NCI-H2171 treated with DMSO at 0.1 percent for 48 hours (cell line): Measurements from ENCODE around the gene STK16.
"Not testable (repeated sequence)": the region's sequence is repeated elsewhere in the genome, so short reads cannot be mapped to it uniquely, and the experiment has no call there.

ENCODE experiments used
- DNase-seq: peaks from one replicate; lab custom pipeline; 2025; lab: John Stamatoyannopoulos, UW

The STK16 gene, protein sequence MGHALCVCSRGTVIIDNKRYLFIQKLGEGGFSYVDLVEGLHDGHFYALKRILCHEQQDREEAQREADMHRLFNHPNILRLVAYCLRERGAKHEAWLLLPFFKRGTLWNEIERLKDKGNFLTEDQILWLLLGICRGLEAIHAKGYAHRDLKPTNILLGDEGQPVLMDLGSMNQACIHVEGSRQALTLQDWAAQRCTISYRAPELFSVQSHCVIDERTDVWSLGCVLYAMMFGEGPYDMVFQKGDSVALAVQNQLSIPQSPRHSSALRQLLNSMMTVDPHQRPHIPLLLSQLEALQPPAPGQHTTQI

GRCh38 chr2:219245148-219245898 is at the start of gene STK16, which contains the start of gene GLB1L:
Gene STK16 (plus strand): TSS chr2:219245479. CDS start chr2:219246000, 521 bp downstream.
Gene GLB1L (minus strand): TSS chr2:219245444. CDS start chr2:219243573, 1,871 bp downstream.
- DNase-seq = peak; percentile 74

- DNase-seq = no peak
Observed at GRCh38 chr2:219197388-219197787, 47.9 kb upstream of the STK16 start.

DNA sequence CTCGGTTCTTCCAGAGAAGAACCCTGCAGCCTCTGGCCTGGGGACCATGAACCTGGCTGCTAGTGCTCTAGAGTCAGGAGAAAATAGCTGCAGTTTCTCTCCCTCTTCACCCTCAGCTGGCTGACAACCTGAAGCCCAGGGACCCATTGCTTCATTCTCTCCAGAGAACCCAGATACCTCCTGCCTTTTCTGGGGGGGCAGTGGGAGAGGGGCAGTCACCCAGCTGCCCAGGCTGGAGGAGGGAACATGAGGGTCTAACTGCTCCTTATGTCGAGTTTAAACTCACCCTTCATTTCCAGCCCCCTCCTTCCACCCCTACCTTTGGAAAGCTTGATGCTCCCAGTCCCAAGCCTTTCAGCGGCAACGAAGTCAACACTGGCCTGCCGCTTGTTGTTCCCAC is 46.3 kb upstream of the STK16 start:
- DNase-seq = no peak

DNA sequence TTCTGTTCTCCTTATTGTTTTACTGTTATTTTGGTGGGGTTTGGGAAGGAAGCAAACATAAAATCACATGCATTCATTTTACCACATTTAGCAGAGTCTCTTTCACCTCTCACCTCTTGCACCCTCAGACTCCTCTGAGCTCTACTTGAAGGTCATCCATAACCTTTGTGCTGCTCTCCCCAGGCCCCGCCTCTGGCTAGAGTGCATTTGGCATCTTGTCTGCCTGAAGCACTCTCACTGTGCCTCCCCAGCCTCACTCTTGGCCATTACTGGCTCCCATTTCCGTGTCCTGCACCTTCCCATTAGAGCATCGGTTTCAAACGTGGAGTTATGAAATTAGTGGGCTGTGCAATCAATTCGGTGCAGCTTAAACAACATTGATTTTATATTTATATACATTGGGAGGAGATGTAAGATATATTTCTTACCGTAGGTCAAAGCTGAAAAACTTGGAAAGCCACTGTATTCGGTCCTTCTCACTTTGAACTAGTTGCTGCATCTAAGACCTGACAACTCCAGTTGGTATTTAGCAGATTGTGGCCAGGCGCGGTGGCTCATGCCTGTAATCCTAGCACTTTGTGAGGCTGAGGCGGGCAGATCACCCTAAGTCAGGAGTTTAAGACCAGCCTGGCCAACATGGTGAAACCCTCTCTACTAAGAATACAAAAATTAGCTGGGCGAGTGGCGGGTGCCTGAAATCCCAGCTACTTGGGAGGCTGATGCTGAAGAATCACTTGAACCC is 45.6 kb upstream of the STK16 start:
- no peak for DNase-seq

GRCh38 chr2:219200502-219201326 is 44.6 kb upstream of the STK16 start:
- not testable (repeated sequence) for DNase-seq

DNA sequence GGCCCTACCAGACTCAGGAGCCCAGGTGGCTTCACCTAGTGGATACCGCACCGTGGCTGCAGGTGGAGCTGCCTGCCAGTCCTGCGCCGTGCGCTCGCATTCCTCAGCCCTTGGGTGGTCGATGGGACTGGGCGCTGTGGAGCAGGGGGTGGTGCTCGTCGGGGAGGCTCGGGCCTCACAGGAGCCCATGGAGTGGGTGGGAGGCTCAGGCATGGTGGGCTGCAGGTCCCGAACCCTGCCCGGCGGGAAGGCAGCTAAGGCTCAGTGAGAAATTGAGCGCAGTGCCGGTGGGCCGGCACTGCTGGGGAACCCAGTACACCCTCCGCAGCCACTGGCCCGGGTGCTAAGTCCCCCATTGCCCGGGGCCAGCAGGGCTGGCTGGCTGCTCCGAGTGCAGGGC is 43.9 kb upstream of the STK16 start:
- not testable (repeated sequence) for DNase-seq

DNA sequence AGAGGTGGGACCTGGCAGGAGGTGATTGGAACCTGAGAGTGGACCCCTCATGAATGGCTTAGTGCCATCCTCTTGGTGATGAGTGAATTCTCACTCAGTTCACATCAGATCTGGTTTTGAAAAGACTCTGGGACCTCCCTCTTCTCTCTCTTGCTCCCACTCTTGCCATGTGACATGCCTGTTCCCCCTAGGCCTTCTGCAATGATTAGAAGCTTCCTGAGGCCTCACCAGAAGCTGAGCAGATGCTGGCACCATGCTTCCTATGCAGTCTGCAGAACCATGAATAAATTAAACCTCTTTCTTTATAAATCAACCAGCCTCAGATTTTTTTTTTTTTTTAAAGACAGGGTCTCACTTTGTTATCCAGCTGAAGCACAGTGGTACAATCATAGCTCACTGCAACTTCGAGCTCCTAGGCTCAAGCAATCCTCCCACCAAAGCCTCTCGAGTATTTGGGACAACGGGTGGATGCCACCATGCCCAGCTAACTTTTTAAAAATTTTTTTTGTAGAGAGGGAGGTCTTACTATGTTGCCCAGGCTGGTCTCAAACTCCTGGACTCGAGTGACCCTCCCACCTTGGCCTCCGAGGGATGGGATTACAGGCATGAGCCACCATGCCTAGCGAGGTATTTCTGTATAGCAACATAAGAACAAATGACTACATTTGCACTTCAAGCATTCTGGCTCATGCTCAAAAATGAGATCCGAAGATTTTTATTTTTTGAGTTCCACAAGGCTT is 40.7 kb upstream of the STK16 start:
- no peak for DNase-seq

DNA sequence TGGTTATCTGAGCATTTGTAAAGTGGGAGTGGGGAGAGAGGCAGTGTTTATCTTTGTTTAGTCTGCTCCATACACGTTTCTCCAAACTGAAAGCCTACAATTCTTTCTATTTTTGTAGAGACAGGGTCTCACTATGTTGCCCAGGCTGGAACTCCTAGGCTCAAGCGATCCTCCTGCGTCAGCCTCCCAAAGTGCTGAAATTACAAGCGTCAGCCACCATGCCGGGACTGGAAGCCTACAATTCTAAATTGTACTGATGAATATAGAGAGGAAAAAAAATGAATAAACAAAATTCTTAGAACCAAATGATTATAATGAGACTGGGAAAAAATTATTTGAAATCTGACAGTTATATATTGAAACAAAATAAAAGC is 40.1 kb upstream of the STK16 start:
- no peak for DNase-seq

DNA sequence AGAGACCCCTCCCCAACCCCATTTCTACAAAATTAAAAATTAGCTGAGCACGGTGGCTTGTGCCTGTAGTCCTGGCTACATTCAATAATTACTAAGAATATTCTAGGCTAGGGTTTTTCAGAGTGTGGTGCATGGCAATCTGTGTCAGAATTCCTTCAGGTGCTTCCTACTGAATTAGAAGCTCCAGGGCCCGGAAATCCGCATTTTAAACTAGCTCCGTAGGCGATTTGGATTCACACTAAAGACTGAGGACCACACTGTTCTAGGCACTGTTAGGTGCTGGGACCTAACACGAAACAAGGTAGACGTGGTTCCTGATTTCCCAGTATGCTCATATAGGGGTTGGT is 39.3 kb upstream of the STK16 start:
- DNase-seq = no peak

DNA sequence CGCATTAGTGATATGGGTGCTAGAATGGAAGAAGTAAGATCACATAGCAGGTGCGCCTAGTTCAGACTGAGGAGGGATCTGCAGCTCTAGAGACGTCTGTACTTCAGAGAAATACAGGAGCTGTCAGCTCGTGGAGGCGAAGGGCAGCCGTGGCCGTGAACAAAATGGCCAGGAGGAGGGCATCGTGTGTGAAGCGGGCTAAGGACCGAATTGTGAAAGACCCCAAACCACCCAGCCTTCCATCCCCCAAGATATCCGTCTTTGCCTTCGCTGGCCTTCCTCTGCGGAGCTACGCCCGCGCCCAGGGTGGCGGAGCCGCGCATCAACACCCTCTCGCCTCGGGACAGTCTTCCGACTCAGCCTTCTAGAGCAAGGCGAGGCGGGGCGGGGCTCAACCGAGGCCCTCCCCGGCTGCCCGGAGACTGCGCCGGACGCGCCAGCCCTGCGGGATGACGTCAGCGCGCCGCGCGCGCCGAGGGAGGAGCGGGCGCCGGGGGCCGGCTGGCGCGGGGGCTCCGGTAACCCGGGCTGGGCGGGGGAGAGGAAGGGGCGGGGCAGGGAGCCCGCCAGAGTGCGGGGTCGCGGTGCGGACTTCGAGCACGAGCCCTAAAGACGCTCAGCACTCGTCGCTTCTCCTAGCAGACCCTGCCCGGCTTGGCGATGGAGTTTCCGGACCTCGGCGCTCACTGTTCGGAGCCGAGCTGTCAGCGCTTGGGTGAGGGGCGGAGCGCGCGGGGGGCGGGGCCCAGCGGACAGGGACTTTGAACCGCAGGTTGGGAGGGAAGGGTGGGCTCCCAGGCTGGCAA is 38.7 kb upstream of the STK16 start, which contains the start of gene ZFAND2B:
TSS of gene ZFAND2B (plus strand) at position 455 of the 806 bp plus-strand sequence. CDS start at position 661, 206 bp downstream.
- peak; percentile 91 for DNase-seq

DNA sequence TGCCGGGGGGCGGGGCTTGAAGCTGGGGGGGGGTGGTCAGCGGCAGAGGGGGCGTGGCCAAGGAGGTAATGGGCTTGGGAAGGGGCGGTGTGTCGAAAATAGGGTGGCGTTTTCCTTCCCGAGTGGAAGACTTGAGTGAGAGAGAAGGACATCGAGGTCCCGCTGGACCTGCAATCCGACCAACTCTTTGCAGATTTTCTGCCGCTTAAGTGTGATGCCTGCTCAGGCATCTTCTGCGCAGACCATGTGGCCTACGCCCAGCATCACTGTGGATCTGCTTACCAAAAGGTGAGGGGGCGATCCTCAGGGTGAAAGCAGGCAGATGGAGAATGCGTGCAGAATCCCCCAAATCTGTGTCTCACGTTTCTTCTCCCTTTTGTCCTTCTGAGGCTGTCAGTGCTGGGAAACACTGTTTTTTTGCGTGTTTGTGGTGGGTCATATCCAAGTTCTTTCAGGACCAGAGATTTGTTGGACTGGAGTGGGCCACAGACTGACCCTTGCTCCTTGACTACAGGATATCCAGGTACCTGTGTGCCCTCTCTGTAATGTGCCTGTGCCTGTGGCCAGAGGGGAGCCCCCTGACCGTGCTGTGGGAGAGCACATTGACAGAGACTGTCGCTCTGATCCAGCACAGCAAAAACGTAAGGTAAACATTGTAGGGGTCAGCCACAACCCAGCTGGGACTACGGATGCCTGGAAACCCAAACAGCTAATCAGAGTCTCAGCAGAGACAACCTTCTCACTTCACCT is 38.0 kb upstream of the STK16 start:
- DNase-seq = no peak

DNA sequence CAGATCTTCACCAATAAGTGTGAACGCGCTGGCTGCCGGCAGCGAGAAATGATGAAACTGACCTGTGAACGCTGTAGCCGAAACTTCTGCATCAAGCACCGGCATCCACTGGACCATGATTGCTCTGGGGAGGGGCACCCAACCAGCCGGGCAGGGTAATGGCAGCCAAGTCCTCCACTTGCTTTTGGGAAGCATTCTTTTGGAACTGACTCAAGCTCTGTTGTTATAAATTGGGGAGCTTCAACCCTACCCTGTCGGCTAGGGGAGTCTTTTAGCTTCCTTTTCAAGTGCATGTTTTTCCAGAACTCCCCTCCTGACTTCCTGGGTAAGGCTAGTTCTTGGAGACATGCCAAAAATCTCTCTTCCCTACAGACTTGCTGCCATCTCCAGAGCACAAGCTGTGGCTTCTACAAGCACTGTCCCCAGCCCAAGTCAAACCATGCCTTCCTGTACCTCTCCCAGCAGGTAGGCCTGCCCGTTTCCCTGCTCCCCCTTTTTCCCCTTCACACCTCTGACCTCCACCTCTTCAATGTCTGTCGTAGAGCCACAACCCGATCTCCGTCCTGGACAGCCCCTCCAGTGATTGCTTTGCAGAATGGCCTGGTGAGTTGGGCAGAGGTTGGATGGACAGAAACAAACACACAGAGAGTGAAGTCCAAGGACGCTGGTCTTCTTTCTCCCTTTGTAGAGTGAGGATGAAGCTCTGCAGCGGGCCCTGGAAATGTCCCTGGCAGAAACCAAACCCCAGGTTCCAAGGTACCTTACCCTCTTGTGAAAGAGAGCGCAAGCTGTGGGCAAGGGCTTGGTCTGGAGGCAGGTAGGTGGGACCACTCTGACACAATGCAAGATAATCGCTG is 37.2 kb upstream of the STK16 start:
- no peak for DNase-seq

DNA sequence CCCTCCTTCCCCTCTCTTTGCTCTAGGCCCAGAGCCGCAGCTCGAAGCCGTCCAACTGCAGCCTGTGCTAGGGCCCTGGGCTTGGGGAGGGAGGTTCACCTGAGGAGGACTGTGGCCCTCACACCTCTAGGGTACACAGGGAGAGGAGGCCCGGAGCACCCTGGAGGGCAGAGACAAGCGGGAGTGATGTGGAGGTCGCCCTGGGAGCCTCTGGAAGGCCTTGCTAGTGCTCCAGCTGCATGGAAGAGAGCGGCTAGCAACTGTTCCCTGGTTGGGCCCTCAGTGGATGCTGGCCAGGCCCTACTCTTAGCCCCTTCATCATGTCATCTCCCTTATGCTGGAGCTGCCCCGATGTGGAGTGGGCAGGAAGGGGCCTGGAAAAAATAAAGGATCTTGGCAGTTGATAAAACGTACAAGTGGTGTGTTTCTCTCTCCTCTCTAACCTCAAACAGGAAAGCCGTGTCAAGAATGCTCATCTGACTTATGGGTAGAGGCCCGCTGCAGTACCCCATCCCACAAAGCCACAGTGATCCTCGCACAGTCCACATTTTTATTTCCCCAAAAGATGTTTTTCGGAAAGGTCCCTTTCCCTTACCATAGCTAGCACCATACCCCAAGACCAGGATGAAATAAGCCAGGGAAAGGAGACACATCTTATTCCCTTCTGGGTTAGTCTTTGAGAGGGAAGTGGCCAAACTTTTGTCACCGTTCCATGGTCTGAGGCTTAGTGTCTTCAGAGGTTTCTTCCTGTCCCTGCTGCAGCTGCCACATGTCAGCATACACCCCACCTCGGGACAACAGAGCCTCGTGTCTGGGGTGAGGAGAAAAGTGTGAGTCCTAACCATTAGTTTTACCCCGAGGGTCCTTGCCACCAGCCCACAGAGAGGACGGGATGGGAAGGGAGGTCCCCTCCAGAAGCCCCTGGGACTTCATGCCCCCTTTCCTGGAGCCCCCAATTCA is 35.8 kb upstream of the STK16 start:
- no peak for DNase-seq

GRCh38 chr2:219210196-219210885 is 34.9 kb upstream of the STK16 start:
- DNase-seq = no peak

GRCh38 chr2:219210886-219211362 is 34.4 kb upstream of the STK16 start:
- DNase-seq = no peak

- no peak for DNase-seq
Observed at GRCh38 chr2:219213026-219213415, 32.3 kb upstream of the STK16 start.
